ENCODE measurements around the gene CPA2. TPM values are rescaled to one million over a fixed set of nuclear protein-coding genes. Genes with fewer than 3 reads are reported as not detected.

CPA2 gene
- total RNA-seq, 1 donor from 2014 or later = not detected

DNA sequence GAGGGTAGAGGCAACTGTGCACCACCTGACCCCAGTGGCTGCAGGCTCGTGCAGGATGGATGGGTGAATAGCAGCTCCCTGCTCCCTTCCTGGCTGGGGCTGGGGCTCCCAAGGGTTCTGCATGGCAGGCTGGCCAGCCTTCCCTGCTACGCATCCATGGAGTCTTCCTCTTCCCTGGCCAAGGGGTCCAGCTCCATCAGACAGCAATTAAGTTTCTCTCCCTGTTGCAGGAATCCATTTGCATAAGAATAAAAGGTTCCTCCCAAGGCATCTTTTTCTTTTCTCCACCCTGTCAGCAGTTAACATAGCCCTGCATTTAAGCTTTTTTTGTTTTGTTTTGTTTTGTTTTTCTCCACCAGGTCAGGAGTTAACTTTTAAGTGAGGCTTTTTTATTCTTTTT, 10.0 kb upstream of the CPA2 start:
- DNase-seq = no peak

DNA sequence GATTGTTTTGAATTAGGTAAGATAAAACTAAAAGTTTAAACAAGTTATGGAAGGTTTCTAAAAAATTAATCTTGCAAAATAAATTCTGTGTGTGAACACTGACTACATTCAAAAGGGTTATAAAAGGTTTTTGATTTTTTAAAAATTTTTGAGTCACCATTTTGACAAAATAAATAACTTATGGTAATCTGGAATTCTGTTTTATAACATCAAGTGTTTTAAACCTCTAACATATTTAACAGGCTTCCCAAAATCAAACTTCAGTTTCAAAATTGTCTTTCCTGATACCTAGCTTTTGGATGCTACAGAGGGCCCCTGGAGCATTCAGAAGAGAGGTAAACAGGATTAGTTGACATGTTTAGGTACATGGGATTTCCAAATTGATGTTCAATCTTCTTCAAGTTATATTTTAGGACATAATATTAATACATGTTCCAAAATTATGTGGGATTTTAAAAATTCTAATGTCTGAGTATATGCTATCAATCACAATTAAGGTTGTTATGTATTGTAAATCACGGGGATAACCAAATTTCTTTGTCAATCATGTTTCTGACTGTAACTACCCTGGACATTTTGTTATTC, 8.1 kb upstream of the CPA2 start:
- no peak for DNase-seq

DNA sequence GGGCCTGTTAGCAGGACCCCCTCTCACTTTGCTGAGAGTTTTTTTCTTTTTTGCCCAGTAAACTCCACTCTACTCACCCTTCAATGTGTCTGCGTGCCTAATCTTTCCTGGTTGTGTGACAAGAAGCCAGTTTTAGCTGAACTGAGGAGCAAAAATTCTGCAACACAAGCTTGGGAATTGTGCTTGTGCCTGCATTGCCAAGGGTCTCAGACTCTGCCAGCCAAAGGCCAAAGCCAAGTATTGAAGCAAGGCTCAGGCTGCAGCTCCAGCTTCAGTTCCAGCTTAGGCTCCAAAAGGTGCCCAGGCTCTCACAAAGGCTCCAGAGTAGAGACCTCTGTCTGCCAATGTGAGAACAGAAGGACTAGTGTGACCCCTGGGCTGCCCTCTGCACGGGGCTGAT, 4.2 kb upstream of the CPA2 start:
- DNase-seq = no peak

DNA sequence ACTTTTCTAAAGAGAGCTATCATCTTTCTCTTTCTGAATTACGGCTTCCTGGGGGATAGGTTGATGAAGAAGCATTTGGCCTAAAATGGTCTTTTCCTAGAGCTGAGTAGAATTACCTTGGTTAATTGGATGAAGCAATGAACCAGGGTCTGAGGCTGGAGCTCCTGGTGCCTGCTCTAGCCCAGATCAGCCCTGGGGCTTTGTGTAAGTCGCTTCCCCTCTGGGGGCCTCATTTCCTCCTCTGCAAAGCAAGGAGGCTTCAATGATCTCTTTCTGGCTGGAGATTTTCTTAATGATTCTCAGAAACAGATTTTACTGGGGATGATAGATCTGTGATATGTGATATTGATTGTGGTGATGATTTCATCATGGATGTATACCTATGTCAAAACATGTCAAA, 3.5 kb upstream of the CPA2 start:
- DNase-seq = no peak

DNA sequence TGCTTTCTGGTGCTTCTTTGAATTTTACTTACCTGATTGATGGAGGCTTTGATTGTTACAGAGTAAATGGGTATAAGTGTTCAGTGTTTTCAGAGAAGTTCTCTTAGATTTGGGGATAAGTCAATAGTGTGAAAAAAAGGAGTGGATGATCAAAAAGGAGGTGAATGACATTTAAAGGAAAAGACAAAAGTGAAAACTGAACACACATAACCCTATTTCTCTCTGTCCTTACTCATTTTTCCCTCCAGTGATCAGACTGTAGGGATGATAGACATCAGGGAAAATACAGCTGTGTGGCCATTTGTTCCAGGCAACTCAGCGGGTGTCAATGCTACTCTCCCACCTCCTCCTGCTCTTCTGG, 278 bp downstream of the CPA2 start:
- no peak for DNase-seq

DNA sequence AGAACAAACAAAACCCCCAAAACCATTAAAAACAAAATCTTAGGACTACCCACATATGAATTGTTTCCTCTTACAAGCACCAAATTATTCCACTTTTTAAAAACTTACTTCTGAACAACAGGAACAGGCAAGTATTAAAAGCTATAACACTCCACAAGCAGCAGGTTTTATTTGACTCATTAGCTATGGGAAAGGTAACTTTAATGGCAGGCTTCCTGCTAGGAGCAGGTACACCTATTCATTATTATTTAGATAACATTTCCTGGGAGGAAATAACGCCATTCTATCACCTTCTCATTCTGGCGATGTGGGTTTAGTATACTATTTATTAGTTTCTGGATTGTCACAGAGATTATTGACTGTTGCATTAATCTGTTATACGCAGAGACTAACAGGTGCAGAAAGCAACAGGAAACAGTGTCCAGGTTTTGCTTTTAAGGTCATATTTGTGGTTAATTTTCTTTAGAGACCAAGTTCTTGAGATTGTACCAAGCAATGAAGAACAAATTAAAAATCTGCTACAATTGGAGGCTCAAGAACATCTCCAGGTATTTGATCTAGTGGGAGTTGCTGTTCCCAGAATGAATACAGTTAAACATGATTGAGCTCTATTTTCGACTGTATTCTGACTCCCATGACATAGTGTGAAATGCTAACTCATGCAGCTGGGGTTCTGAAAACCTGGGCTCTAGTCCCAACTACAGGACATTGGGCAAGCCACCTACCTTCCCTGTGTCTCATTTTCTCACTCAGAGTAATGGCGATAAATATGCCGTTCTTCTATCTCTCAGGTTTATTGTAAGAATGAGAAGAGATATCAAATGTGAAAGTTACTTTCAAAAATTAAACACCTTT, 2.0 kb downstream of the CPA2 start:
- no peak for DNase-seq

DNA sequence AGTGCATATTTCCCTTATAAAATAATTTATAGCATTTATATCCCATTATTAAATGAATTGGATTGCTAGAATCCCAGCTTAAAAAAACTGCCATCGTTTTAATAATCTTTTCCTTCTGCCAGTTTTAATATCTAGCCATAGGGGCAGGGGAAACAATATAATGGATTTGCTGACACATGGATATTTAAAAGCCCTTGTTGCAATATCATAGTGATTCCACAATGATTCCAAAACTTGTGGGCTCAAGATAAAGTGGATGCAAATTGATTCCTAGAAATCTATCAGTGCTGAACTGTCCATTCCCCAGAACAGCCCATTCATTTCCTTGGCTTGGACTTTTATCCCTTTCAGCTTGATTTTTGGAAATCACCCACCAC, 2.6 kb downstream of the CPA2 start:
- no peak for DNase-seq

DNA sequence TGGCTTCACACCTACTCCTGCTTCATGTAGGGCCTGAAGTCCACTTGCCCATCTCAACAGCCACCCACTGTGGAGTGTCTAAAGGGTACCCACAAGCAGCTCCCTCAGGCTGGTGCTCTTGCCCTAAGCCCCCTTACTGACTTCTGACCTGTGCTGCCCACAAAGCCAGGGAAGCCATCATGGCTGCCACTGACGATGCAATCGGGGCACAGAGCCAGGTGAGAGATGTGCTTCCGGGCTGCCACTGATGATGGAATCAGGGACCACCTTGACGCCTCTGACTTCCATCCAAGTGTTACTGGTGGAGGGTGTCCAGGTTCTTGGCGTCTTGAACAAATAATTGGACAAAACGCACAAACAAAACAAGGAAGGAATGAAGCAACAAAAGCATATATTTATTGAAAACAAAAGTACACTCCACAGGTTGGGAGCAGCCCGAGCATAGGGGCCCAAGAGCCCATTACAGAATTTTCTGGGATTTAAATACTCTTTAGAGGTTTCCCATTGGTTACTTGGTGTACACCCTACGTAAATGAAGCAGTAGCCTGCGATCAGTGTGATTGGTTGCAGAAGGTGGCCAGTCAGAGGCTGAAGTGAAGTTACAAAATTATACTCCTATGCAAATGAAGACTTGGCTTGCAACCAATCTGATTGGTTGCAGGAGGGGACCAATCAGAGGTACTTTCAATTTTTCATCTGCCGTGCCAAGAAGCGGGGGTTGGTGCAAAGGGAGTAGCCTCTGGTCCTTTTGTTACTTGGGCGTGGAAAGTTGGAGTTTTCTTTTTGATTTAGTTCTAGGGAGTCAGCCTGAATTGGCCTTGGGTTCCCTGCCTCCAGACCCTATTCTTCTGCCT, 4.5 kb downstream of the CPA2 start:
- DNase-seq = peak; percentile 51

DNA sequence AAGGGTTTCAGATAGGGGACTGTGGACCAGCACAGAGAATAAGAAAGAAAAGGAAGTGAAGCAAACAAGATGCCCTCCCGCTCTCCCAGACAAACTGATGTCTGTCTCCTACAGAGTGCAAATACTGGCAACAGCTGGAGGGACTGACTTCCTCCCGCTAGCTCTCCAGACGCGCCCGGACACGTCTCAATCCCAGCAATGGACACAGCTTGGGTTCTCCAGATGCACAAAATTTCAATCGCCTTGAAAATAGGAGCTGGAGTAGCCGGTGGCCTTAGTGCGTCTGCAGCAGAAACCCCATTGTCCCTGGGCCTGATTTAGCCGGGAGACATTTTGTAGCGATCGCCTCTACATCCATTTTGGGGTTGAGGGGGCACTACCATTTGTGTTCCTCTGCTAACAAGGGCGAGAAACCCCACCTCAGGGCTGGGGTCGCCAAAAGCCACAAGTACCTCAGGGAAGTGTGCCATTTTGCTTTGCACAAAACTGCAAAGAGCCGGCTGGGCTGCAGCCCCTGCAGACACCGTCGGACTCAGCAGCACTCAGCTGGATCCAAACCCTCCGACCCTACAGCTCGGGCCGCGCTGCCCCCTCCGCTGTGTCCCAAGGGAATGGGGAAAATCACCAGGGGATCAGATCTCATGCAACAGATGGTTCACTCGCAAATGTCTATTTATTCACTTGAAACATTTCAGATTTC, 5.9 kb downstream of the CPA2 start:
- DNase-seq = peak; percentile 71

DNA sequence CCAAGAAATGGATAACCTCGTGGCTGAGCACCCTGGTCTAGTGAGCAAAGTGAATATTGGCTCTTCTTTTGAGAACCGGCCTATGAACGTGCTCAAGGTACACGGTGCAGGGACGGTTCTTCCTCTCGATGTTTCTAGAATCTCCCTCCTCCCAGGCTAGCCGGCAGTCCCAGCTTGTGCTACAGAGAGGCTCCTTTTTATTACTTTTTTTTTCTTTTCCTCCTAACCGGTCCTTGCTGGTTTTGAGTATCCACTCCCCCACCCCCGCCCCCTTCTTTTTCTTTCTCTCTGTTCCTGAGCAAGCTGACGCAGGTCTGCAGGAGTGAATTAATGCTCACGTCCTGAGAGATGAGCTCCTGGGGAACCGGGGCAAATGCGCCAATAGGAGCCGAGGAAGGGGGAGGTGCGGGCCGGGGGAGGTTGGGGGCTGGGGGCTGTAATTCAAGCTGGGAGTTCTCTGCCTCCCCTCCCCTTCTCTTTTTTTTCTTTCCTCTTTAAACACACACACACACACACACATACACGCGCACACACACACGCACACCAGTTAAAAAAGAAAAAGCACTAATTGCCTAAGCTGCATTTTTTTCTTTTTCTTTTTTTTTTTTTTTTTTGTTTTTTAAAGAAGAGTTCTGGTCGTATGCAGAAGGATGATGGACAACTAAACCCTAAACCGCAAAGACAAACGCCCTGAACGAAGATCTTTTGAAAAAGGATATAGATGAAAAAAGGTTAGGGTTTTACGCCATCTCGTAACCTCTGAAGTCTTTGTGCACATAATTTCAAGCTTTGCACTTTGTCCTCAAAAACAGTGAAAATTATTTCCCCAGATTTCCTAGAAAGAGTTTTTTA, 6.6 kb downstream of the CPA2 start:
- peak; percentile 97 for DNase-seq

DNA sequence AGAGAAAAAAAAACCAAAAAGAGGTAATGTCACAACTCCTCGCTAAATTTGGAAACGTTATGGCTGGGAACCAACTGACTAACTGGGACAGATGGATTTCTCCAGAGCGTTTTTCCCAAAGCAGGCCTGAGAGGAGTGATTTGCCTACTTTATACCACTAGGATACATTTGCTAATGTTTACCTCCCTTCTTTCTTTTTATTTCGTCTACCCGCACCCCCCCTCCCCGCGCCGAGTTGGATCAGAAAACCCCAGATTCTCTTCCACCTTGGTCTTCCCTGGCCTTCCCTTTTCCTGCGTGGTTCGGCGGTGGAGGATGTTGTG, 7.2 kb downstream of the CPA2 start:
- peak; percentile 88 for DNase-seq

DNA sequence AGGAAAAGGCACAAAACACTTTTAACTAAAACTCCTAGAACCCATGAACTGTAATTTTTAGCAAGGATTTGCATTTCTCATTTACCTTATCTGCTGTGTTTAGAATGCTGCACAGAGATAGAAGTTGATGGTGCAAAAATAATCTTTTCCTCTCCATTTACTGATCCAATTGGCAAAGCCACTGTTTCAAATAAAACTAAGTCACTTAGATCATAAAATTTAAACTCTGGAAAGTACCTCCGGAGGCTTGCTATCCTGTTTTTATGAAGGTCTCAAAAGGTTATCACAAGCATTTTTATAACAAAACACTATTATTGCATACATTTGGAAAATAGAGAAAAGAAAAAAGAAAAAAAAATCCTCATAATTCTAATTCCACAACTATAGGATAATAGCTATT, 7.6 kb downstream of the CPA2 start:
- DNase-seq = no peak

DNA sequence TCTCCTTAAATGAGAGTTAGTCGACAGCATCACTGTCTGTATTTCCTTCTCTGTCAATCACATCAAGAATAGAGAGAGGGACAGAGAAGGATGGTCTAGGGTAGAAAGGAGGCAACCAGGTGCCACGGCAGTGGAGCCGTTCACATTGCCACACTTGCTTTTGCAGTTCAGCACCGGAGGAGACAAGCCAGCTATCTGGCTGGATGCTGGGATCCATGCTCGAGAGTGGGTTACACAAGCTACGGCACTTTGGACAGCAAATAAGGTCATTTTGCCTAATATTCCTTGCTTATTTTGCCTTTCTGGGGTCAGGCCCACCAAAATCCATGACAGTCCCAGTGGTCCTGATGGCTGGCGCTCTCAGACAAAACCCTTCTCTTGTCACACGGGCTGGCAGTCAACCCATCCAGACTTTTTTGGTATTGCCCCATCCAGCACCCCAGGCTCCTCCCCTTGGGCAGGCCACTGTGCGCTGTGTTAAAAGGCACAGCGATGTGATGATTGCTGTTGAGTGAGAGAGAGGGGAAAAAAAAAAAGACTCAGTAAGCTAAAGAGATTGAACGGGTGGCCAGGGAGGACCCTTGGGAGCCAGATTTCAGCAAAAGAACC, 8.4 kb downstream of the CPA2 start:
- peak; percentile 69 for DNase-seq

DNA sequence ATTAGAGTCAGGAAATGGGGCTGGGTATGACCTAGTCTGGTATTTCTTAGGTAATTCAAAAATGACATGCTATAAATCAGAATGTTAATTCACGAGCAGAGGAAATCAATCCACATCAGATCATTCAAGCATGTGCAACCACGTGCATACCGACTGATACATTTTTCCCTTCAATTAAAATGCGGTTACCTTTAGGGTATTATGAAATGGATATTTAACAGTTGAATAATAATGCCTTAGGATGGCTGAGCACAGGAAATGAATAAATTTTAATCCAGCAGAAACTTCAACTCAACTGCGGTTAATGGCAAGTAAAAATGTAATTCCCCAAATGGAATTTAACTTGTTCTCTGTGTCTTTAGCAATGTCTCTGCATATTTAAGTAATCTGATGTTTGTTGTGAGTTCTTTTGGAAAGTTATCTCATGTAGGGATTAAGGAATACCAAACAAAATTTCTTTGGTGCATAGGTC, 9.2 kb downstream of the CPA2 start:
- DNase-seq = peak; percentile 32

DNA sequence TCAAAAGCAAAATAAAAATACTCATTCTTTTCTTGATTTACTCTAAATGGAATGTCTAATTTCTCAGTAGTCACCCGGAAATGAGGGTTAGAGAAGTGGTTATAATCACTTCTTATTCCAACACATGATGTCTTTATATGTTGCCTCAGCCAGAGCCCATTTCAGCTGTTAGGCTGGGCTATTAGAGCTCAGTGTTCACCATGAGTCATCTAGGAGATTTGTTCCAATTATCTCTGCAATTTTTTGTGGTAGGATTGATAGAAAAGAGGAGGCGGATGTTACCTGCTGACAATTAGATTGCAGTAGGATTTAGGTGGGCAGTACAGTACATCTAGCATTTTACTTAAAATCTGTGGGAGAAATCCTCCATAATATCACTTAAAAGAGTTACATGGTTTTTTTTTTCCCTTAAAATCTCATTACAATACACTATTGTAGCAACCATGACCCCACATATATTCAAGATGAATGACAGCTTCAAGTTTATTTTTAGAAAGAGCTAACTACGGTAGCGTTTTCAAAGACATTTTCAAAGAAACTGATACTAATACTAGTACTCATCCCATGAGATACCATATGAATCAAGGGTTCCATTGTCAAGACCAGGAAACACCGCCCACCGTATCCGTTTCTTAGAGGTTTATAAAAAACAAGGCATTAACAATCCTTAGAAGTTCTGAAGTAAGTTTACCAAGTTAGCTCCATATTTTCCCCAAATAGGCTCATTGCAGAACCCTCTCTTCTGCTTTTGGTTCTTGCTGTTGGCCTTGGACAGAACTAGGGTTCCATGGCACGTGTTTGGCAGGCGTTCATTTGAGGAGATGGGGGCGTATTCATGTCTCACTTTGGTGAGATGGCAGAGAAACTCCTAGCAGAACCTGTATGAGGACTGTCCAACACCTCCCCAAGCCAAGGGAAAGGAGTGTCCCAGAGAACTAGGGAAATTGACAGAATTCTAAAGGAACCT, 10.4 kb downstream of the CPA2 start:
- DNase-seq = peak; percentile 80

DNA sequence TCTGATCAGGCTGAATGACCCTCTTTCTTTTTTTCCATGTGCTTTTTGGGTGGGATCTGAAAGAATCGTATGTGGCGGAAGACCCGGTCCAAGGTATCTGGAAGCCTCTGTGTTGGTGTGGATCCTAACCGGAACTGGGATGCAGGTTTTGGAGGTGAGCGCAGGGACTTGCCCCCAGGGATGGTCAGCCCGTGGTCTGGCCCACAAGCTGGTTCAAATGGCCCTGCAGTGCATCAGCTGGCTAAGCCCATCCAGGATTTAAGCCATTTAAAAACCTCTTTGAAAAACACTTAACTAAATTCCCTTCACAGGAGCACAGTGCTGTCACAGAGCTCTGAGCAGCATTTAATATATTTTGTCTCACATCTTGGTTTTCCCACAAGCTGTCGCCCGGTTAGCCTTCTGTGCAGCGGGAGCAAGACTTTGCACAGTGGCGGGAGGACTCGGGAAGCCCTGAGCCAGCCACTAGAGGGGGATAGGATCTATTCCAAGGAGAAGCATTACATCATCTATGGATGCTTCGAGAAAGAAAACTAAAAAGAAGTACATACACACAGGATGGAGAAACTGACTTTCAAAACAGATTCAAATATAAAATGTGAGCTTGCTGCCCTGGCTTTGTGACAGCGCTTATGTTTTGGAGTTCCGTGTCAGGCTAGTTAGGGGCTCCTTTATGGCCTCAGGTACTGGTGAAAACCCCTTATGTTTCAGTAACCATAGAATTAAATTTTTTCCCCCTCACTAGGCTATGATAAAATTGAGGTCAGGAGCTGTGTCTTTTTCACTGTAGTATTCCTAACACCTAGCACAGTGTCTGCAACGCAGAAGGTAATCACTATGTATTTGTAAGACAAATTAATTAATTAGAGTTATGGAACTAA, 11.3 kb downstream of the CPA2 start:
- peak; percentile 93 for DNase-seq

DNA sequence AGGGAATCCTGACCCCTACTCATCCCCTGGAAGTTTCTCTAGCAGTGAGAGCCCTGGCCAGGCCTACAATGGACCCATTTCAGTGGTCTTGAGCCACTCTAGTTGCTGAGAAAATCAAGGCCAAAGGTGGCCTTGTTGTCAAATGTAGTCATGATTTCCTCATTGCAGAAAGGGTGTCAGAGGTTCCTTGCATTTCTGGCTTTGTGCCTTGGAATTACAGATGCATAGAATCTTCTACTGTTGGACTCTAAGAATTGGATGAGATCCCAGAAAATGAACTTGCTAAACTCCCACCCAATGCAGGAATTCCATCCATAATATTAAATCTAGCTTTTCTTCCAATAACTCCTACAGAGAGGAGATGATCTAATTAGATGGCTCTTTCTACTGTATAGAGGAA, 12.2 kb downstream of the CPA2 start:
- peak; percentile 93 for DNase-seq

DNA sequence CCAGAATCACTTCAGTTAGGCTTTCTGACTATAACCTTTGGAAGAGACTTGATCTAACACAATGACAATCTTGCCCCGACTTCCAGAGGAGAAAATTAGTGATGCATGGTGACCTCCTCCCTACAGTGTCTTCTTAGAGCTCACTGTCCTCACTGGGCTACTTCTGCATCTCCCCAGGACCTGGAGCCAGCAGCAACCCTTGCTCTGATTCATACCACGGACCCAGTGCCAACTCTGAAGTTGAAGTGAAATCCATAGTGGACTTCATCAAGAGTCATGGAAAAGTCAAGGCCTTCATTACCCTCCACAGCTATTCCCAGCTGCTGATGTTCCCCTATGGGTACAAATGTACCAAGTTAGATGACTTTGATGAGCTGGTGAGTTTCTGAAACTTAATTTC, 12.6 kb downstream of the CPA2 start:
- peak; percentile 42 for DNase-seq

DNA sequence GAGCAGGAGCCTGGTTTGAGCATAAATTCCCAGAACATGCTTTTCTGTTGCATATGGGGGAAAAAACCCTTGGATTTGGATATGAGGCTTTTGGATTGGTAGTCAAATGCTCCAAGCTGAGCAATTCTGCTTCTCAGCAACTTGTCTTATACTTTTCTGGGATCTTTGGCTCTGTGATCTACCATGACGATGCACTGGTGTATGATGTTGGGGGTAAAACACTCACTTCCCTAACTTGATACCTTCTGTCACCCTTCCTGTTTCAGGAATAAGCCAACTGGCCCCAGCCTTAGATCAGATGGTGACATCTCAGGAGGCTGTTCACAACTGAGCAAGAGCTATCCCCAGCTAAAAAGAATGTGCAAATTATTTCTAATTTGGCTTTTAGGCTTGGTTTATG, 13.2 kb downstream of the CPA2 start:
- no peak for DNase-seq
